Tibial artery (tissue), 4 donors: Measurements from ENCODE around the gene SMYD1.

ENCODE experiments used
- DNase-seq, 2 donors: peaks; one replicate each; pipeline ENCODE4 v3.0.0-alpha.2; 2019
- H3K27ac ChIP-seq, 2 donors: fragments of 200-600 bp; sonication (generic) in 1 of 2; 1 replicate in 1 of 2; 2 replicates in 1 of 2; pipeline ENCODE4 v1.5.1; 2018 to 2019; ENCODE audit warnings: mild to moderate bottlenecking in 1 of 2
- H3K27me3 ChIP-seq, 2 donors: fragments of 200-600 bp; sonication (generic) in 1 of 2; one replicate each; pipeline versions ENCODE4 v1.5.1 to v1.6.0; 2016 to 2019
- H3K36me3 ChIP-seq, 3 donors: fragments of 200-600 bp; sonication (generic) in 2 of 3; one replicate each; pipeline ENCODE4 v1.5.1; 2016 to 2019; ENCODE audit warnings: mild to moderate bottlenecking in 2 of 3
- H3K4me1 ChIP-seq, 4 donors: fragments of 200-600 bp; sonication (generic) in 2 of 4; 1 replicate in 3 of 4; 2 replicates in 1 of 4; pipeline ENCODE4 v1.5.1; 2016 to 2019
- H3K4me3 ChIP-seq, 2 donors: fragments of 200-600 bp; sonication (generic) in 1 of 2; 1 replicate in 1 of 2; 2 replicates in 1 of 2; pipeline ENCODE4 v1.5.1; 2018 to 2019; ENCODE audit warnings: mild to moderate bottlenecking in 2 of 2
- H3K9me3 ChIP-seq, 3 donors: fragments of 200-600 bp; sonication (generic) in 1 of 3; one replicate each; pipeline ENCODE4 v1.5.1; 2016 to 2019
- intact Hi-C: fragments of 100-400 bp; cut with DNase I; formaldehyde crosslinking; loops from one replicate; pipeline ENCODE4 v1.15.0; 2023; ENCODE audit warnings: low total_unique reads
- TF ChIP-seq, protein P1 (sequence below), 2 experiments: fragments of 200-600 bp in 1 of 2; fragments of 450-650 bp in 1 of 2; IDR thresholded peaks; one replicate each; pipeline ENCODE4 v1.5.1; 2017 to 2019; ENCODE audit warnings: antibody characterized with exemption in 2 of 2, mild to moderate bottlenecking in 1 of 2, moderate library complexity in 1 of 2

The SMYD1 gene

DNA sequence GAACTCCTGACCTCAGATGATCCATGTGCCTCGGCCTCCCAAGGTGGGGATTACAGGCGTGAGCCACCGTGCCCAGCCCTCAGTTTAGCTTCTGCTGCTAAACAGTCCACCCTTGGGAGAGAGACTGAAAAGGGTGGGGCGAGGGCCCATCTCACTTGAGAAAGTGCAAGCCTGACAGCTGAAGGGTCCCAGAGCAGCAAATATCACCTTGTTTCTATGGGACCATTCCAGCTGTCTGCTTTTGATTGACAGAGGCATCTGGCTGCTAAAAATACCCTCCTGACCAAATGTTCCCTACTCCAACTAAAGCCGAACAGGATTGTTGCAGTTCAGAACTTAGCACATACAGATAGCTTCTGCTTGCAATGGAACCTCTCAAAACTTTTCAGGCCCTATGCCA, 436 bp upstream of the SMYD1 start:
- TF ChIP-seq, protein P1, sequence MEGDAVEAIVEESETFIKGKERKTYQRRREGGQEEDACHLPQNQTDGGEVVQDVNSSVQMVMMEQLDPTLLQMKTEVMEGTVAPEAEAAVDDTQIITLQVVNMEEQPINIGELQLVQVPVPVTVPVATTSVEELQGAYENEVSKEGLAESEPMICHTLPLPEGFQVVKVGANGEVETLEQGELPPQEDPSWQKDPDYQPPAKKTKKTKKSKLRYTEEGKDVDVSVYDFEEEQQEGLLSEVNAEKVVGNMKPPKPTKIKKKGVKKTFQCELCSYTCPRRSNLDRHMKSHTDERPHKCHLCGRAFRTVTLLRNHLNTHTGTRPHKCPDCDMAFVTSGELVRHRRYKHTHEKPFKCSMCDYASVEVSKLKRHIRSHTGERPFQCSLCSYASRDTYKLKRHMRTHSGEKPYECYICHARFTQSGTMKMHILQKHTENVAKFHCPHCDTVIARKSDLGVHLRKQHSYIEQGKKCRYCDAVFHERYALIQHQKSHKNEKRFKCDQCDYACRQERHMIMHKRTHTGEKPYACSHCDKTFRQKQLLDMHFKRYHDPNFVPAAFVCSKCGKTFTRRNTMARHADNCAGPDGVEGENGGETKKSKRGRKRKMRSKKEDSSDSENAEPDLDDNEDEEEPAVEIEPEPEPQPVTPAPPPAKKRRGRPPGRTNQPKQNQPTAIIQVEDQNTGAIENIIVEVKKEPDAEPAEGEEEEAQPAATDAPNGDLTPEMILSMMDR (IDR thresholded peaks at IDR 0.05), result no peak
- Histone ChIP-seq H3K4me3 (no peak overlapping the region), H3K4me1 (no peaks in the 10 kb centered on the region), H3K9me3 (no peaks in the 10 kb centered on the region), H3K27me3 (peaks cover 0 to 5% of the 10 kb centered on the region in 2 donors), H3K27ac (no peak overlapping the region), H3K36me3 (no peaks in the 10 kb centered on the region)
- intact Hi-C loops, result no loop called here
- DNase-seq, result no peak

DNA sequence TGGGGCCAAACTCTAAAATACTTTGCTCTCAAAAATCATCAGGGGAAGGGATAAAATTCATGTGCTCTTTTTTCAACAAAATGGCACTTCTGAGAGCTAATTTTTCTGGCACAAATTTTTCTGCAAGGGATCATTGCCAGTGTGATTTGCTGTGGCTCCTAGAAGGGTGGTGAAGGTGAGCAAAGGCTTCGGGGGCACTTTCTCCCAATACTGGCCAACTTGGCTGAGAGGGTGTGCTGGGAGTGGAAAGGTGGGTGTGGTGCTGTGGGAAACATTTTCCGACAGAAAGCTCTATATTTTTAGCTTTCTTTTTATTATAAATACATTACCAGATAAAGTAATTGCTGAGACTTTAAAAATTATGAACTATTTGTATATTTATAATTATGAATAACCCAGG, 419 bp downstream of the SMYD1 start:
- Histone ChIP-seq H3K27me3 (peaks cover 0 to 5% of the 10 kb centered on the region in 2 donors), H3K36me3 (no peaks in the 10 kb centered on the region), H3K4me3 (no peak overlapping the region), H3K4me1 (no peaks in the 10 kb centered on the region), H3K27ac (no peak overlapping the region), H3K9me3 (no peaks in the 10 kb centered on the region)
- TF ChIP-seq, protein P1 (IDR thresholded peaks at IDR 0.05), result no peak
- DNase-seq, result no peak
- intact Hi-C loops, result no loop called here

DNA sequence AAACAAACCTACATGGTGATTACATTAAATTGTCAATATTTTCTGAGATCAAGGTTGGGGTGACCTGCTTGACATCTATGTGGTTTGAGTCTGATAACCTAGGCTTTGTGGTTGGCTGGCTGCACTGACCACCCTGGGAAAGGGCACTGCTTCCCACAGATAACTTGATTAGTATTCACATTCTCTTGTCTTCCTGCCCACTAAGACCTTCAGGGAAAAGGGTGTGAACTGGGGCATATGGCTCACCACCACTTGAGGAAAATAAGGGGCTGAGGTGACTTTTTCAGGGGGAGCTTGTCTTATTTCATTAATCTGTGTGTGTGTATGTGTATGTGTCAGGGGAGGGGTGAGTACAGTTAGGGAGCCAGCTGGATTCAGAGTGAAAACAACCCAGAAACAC, 1.5 kb downstream of the SMYD1 start:
- Histone ChIP-seq H3K9me3 (no peaks in the 10 kb centered on the region), H3K27ac (no peak overlapping the region), H3K36me3 (no peaks in the 10 kb centered on the region), H3K4me1 (no peaks in the 10 kb centered on the region), H3K27me3 (peaks cover 0 to 5% of the 10 kb centered on the region in 2 donors), H3K4me3 (no peak overlapping the region)
- TF ChIP-seq, protein P1 (IDR thresholded peaks at IDR 0.05), result no peak
- intact Hi-C loops, result no loop called here
- no peak for DNase-seq

DNA sequence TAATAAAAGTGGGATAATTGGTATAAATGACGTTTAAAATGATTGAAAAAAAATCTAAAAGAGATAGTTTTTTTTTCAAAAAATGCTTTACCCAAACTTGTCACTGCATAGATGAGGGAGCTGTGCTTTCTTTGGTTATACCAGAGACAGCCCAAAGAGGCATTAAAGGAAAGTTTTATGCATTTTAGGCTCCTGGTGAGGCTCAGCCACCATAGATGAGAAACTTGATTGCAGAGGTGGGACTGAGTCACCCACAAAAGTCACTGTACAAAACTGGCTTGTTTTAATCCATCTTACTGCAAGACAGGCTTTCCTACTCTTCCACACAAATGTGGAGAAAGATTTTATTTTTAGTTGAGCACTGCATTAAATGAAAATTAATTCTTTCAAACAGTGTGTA, 2.4 kb downstream of the SMYD1 start:
- Histone ChIP-seq H3K4me1 (no peaks in the 10 kb centered on the region), H3K27me3 (peaks cover 0 to 5% of the 10 kb centered on the region in 2 donors), H3K36me3 (no peaks in the 10 kb centered on the region), H3K27ac (no peak overlapping the region), H3K4me3 (no peak overlapping the region), H3K9me3 (no peaks in the 10 kb centered on the region)
- DNase-seq, result no peak
- intact Hi-C loops, result no loop called here
- TF ChIP-seq, protein P1 (IDR thresholded peaks at IDR 0.05), result no peak

DNA sequence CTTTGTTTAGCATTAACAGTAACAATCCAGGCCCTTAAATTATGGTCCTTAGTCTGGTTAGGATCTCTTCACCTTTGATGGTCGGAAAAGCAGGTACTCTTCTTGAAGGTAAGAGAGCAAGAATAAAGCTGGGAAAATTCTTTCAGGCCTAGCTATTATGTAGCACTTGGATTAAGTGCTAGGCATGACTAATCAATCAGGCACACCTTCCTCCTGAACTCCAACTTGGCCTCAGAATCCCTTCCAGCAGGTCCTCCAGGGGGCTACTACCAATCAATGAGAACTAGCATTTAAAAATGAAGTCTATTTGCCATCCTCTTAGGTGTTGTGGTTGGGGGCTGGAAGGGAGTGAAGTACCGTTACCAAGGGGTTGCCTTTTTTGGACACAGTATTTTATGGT, 3.7 kb downstream of the SMYD1 start:
- no peak overlapping the region for H3K4me3 ChIP-seq
- no peaks in the 10 kb centered on the region for H3K4me1 ChIP-seq
- H3K27me3 ChIP-seq, result peaks cover 0 to 5% of the 10 kb centered on the region in 2 donors
- TF ChIP-seq, protein P1 (IDR thresholded peaks at IDR 0.05), result no peak
- H3K27ac ChIP-seq, result no peak overlapping the region
- intact Hi-C loops, result no loop called here
- no peaks in the 10 kb centered on the region for H3K9me3 ChIP-seq
- no peaks in the 10 kb centered on the region for H3K36me3 ChIP-seq
- no peak for DNase-seq

DNA sequence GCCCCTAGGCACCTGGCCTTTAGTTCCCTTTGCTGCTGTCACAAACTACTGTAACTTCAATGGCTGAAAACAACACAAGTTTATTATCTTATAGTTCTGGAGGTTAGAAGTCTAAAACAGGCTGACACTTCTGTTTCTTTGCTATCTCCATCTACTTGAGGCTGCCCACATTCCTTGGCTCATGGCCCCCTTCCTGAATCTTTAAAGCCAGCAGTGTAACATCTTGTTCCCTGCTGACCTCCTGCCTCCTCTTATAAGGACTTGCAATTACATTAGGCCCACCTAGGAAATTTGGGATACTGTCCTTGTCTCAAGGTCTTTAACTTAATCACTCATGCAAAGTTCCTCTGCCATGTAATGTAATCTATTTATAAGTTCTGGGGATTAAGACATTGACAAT, 6.5 kb downstream of the SMYD1 start:
- intact Hi-C loops, result no loop called here
- Histone ChIP-seq H3K4me3 (no peak overlapping the region), H3K9me3 (no peaks in the 10 kb centered on the region), H3K27me3 (no peaks in the 10 kb centered on the region), H3K4me1 (no peaks in the 10 kb centered on the region), H3K27ac (no peak overlapping the region), H3K36me3 (no peaks in the 10 kb centered on the region)
- TF ChIP-seq, protein P1 (IDR thresholded peaks at IDR 0.05), result no peak
- DNase-seq, result no peak
